ENCODE results near the gene ENTPD2.

The ENTPD2 gene

GRCh38 chr9:137051145-137051724 lies 2.6 kb downstream of the ENTPD2 start:
- DNase-seq (ENCODE audit: low spot score) = no peak
- in situ Hi-C loops (cut with MboI; ENCODE audit: low sequenced_read_pairs, unreplicated experiment) = no loop called here

DNA sequence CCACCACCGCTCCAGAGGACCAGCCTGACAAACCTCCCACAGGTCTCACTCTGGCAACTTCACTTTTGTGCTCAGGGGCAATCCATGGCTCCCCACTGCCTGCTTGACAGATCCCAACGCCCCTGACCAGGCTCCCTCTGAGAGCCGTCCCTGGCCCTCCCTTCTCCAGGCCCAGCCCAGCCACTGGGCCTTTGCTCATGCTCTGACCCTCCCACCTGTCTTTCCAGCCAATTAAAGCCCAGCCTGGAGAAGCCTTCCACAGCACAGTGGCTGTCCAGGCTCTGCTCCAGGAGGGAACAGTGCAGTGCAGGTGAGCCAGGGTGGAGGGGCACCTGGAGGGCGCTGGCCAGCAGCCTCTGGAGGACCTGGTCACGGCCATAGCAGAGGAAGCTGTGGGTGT lies 3.3 kb downstream of the ENTPD2 start:
- TF ChIP-seq CTCF (IDR thresholded peaks at IDR 0.05; ENCODE audit: borderline replicate concordance, control extremely low read depth, extremely low read depth, insufficient read depth, missing control alignments) = no peak
- DNase-seq (ENCODE audit: low spot score) = no peak
- in situ Hi-C loops (cut with MboI; ENCODE audit: low sequenced_read_pairs, unreplicated experiment) = no loop called here

More at GRCh38 chr9:137051145-137051724, 2.6 kb downstream of the ENTPD2 start:
- no peak for TF ChIP-seq CTCF (IDR thresholded peaks at IDR 0.05; ENCODE audit: borderline replicate concordance, control extremely low read depth, extremely low read depth, insufficient read depth, missing control alignments)

- DNase-seq (ENCODE audit: low spot score) = peak; percentile 79
- in situ Hi-C loops (cut with MboI; ENCODE audit: low sequenced_read_pairs, unreplicated experiment) = no loop called here
- TF ChIP-seq CTCF (IDR thresholded peaks at IDR 0.05; ENCODE audit: borderline replicate concordance, control extremely low read depth, extremely low read depth, insufficient read depth, missing control alignments) = peak; percentile 24
These were observed 4.1 kb downstream of the ENTPD2 start for GRCh38 chr9:137049544-137050449.

GRCh38 chr9:137048655-137049543 lies 5.0 kb downstream of the ENTPD2 start:
- in situ Hi-C loops (cut with MboI; ENCODE audit: low sequenced_read_pairs, unreplicated experiment) = no loop called here
- DNase-seq (ENCODE audit: low spot score) = no peak
- no peak for TF ChIP-seq CTCF (IDR thresholded peaks at IDR 0.05; ENCODE audit: borderline replicate concordance, control extremely low read depth, extremely low read depth, insufficient read depth, missing control alignments)

- in situ Hi-C loops (cut with MboI; ENCODE audit: low sequenced_read_pairs, unreplicated experiment) = no loop called here
- peak; percentile 95 for DNase-seq (ENCODE audit: low spot score)
- TF ChIP-seq CTCF (IDR thresholded peaks at IDR 0.05; ENCODE audit: borderline replicate concordance, control extremely low read depth, extremely low read depth, insufficient read depth, missing control alignments) = peak; percentile 96
These were observed 7.6 kb downstream of the ENTPD2 start, which contains the start of gene NPDC1 for GRCh38 chr9:137046088-137046787. Gene NPDC1, minus strand, starts transcription at chr9:137046177. Its CDS starts 188 bp downstream, at chr9:137045989.

All from GM13976 (cell line).